Adrenal gland (tissue), 5 donors: ENCODE data around the gene CPHXL.

Experiments used
- CTCF ChIP-seq, 6 experiments: fragments of 450-650 bp in 4 of 6; fragments of 200-600 bp in 2 of 6; sonication (generic) in 1 of 6; IDR thresholded peaks; 1 replicate in 5 of 6; 2 replicates in 1 of 6; pipeline versions ENCODE4 v1.5.1 to v1.8.0; 2016 to 2021; ENCODE audit warnings: antibody characterized with exemption in 6 of 6, mild to moderate bottlenecking in 2 of 6, moderate library complexity in 1 of 6
- POLR2A ChIP-seq, 2 donors: fragments of 450-650 bp; IDR thresholded peaks; one replicate each; pipeline ENCODE4 v1.6.1; 2017; ENCODE audit warnings: antibody characterized with exemption in 2 of 2, mild to moderate bottlenecking in 2 of 2, moderate library complexity in 1 of 2
- donor health status: DM: no; HTN: no; CAD: no.

- TF ChIP-seq CTCF (IDR thresholded peaks at IDR 0.05) (no peak), POLR2A (IDR thresholded peaks at IDR 0.05) (no peak)
Observed at GRCh38 chr16:75758215-75758614, 31.9 kb upstream of the CPHXL start.
